NB4 (cell line): ENCODE data around the gene GNAO1.

Source experiments
- DNase-seq: peaks from one replicate; pipeline ENCODE4 v3.0.0; 2010; ENCODE audit warnings: low read depth
- H3K4me3 ChIP-seq: one replicate; pipeline ENCODE4 v1.5.1; 2011; ENCODE audit warnings: mild to moderate bottlenecking, low read depth, low read length, moderate library complexity
- CTCF ChIP-seq: IDR thresholded peaks from one replicate; pipeline ENCODE4 v1.5.1; 2012; ENCODE audit warnings: low read depth, low read length
- MAX ChIP-seq: IDR thresholded peaks from 2 replicates; pipeline ENCODE4 v1.6.1; 2011; ENCODE audit warnings: low read depth, low read length
- MYC ChIP-seq: IDR thresholded peaks from 2 replicates; pipeline ENCODE4 v1.6.1; 2011; ENCODE audit warnings: low read depth, low read length
- POLR2A ChIP-seq: IDR thresholded peaks from 2 replicates; pipeline ENCODE4 v1.6.1; 2011; ENCODE audit warnings: mild to moderate bottlenecking; ENCODE audit not compliant: insufficient read length; ENCODE audit errors: extremely low read depth

Gene GNAO1

GRCh38 chr16:56163938-56164337 is 27.4 kb upstream of the GNAO1 start:
- no peak for DNase-seq
- no peak for TF ChIP-seq POLR2A
- H3K4me3 ChIP-seq = no peak overlapping the region

GRCh38 chr16:56164636-56165035 is 26.7 kb upstream of the GNAO1 start:
- no peak for DNase-seq
- H3K4me3 ChIP-seq = no peak overlapping the region
- TF ChIP-seq POLR2A (no peak), MAX (no peak), MYC (no peak), CTCF (no peak)

GRCh38 chr16:56174411-56174810 is 16.9 kb upstream of the GNAO1 start:
- H3K4me3 ChIP-seq = no peak overlapping the region
- TF ChIP-seq POLR2A (no peak), MYC (no peak), MAX (no peak), CTCF (no peak)
- DNase-seq = no peak

GRCh38 chr16:56181401-56181800 is 9.9 kb upstream of the GNAO1 start:
- H3K4me3 ChIP-seq = no peak overlapping the region
- DNase-seq = no peak
- TF ChIP-seq MAX = no peak
- no peak for TF ChIP-seq MYC
- TF ChIP-seq CTCF = no peak
- TF ChIP-seq POLR2A = no peak

GRCh38 chr16:56183266-56183665 is 8.0 kb upstream of the GNAO1 start:
- H3K4me3 ChIP-seq = no peak overlapping the region
- no peak for DNase-seq
- TF ChIP-seq POLR2A (no peak), CTCF (no peak), MYC (no peak), MAX (no peak)

- TF ChIP-seq CTCF = no peak
- no peak for TF ChIP-seq POLR2A
- no peak for TF ChIP-seq MAX
- TF ChIP-seq MYC = no peak
- no peak for DNase-seq
- H3K4me3 ChIP-seq = no peak overlapping the region
Observed at GRCh38 chr16:56190048-56190676, 1.1 kb upstream of the GNAO1 start.
